ENCODE data around the gene CDC42EP3.

Gene CDC42EP3

DNA sequence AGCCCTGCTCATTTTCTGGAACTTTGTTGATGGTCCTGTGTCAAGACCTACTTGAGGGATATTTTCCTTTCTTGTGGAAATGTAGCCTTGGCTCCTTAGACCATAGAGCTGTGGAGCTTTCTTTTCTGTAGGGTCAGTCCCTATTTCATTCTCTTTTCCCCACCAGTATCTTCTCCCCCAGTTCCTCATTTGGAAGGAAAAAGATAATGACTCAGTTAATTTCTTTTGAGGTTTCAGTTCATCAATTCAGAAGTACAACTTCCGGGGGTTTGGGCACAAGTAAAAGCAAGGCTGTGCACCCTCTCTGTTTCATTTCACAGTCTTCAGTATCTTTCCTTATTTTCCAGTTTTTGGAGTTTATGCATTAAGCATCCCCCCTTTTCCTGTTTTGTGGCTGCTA lies 70.7 kb downstream of the CDC42EP3 start:
- DNase-seq = no peak
- no peak for TF ChIP-seq GATA1 (IDR thresholded peaks at IDR 0.05; ENCODE audit: low read depth, low read length)
- no peak for TF ChIP-seq POLR2A (IDR thresholded peaks at IDR 0.05; ENCODE audit: low read length)

DNA sequence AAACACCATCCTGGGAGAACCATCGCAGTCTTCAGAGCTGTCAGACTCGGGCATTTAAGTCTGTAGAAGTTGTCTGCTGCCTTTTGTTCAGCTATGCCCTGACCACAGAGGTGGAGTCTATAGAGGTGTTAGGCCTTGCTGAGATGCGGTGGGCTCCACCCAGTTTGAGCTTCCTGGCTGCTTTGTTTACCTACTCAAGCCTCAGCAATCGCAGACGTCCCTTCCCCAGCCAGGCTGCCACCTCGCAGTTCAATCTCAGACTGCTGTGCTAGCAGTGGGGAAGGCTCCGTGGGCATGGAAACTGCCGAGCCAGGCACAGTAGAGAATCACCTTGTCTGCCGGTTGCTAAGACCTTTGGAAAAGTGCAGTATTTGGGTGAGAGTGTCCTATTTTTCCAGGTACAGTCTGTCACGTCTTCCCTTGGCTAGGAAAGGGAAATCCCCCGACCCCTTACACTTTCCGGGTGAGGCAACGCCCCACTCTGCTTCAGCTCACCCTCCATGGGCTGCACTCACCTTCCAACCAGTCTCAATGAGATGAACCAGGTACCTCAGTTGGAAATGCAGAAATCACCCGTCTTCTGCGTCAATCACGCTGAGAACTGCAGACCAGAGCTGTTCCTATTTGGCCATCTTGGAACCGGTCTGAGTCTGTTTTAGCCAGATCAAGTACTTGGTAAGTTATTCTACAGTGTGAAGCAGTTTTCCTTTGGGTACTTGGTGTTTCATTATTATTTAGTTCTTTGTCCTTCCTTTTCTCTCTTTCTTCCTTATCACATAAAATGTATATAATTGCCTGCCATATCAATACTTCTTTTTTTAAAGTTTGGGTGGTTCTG lies 71.5 kb downstream of the CDC42EP3 start:
- TF ChIP-seq GATA1 (IDR thresholded peaks at IDR 0.05; ENCODE audit: low read depth, low read length) (no peak), POLR2A (IDR thresholded peaks at IDR 0.05; ENCODE audit: low read length) (no peak)
- DNase-seq = no peak

DNA sequence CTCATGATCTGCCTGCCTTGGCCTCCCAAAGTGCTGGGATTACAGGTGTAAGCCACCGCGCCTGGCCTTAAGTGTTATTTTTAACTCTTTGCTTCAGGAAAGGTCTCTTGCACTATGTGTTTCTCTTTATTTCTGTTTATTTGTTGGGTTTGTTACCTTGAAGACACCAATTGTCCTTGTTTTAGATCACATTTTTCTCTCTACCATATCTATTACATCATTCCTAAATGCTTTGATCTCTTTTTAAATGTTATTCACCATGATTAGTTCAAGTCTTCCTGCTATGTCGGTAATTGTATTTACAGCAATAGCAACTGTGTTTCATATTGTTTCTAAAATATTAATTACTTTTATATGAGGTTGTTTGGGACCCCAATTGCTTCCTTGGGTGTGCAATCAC lies 77.7 kb downstream of the CDC42EP3 start:
- TF ChIP-seq POLR2A (IDR thresholded peaks at IDR 0.05; ENCODE audit: low read length) (no peak), GATA1 (IDR thresholded peaks at IDR 0.05; ENCODE audit: low read depth, low read length) (no peak)
- no peak for DNase-seq

DNA sequence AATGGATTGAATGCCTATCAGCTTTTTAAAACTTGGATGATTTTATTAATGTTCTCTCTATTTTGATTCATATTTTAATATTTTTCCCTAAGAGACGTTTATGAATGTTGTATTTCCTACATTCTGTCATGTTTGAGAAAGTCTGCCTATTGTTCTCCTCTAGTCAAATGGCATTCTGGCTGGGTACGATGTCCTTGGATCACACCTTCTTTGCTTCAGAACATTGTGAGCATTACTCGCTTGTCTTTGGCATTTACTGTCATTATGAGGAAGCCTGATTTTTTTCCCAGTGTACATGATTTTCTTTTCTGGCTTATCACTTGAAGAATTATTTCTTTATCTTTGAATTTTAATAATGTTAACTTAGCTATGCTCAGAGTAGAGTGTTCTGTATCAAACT lies 78.4 kb downstream of the CDC42EP3 start:
- TF ChIP-seq GATA1 (IDR thresholded peaks at IDR 0.05; ENCODE audit: low read depth, low read length) (no peak), POLR2A (IDR thresholded peaks at IDR 0.05; ENCODE audit: low read length) (no peak)
- no peak for DNase-seq

All from erythroblast (primary cell).